ENCODE measurements around the gene CDKN2C.

GRCh38 chr1:50959303-50959912, 10.6 kb upstream of the CDKN2C start:
- TF ChIP-seq CTCF (IDR thresholded peaks at IDR 0.05) (no peak), POLR2A (IDR thresholded peaks at IDR 0.05) (no peak)
